K562 (cell line): Measurements from ENCODE around the gene DLGAP3. TPM values are rescaled to one million over a fixed set of nuclear protein-coding genes. Genes with fewer than 3 reads are reported as not detected.
A peak's percentile ranks its signal among the peaks of the same experiment; 100 is the strongest.

Experiments used
- KLF6 ChIP-seq: fragments of 250-450 bp; sonication (Bioruptor Pico); IDR thresholded peaks from 2 replicates; pipeline ENCODE4 v1.4.0; 2020; ENCODE audit warnings: mild to moderate bottlenecking, moderate library complexity, borderline replicate concordance
- NFIX ChIP-seq: fragments of 250-450 bp; sonication (Bioruptor Pico); IDR thresholded peaks from 2 replicates; pipeline ENCODE4 v1.4.0; 2020; ENCODE audit warnings: low read depth, mild to moderate bottlenecking, moderate library complexity
- RNF2 ChIP-seq: sonication (generic); IDR thresholded peaks from 2 replicates; pipeline ENCODE4 v1.6.1; 2016
- SP1 ChIP-seq: sonication (generic); formaldehyde crosslinking; IDR thresholded peaks from 2 replicates; pipeline ENCODE4 v1.8.1; 2022; ENCODE audit warnings: mild to moderate bottlenecking, missing genetic modification reagents
- ZBED1 ChIP-seq: IDR thresholded peaks from 2 replicates; pipeline ENCODE4 v1.6.1; 2014
- ZBTB1 ChIP-seq: sonication (generic); formaldehyde crosslinking; IDR thresholded peaks from 2 replicates; pipeline ENCODE4 v1.8.1; 2023; ENCODE audit warnings: missing genetic modification reagents, low read depth, mild to moderate bottlenecking, borderline replicate concordance
- ZKSCAN8 ChIP-seq: fragments of 200-800 bp; sonication (Bioruptor generic); IDR thresholded peaks from 2 replicates; pipeline ENCODE4 v1.6.1; 2016; ENCODE audit warnings: missing genetic modification characterization, missing compliant biosample characterization
- ZNF134 ChIP-seq: fragments of 250-450 bp; sonication (Bioruptor Pico); conservative IDR thresholded peaks from 2 replicates; pipeline ENCODE4 v1.4.0; 2020
- ZNF212 ChIP-seq: fragments of 450-650 bp; formaldehyde crosslinking; IDR thresholded peaks from 2 replicates; pipeline ENCODE4 v1.4.0; 2020; ENCODE audit warnings: mild to moderate bottlenecking
- ZNF384 ChIP-seq: IDR thresholded peaks from 2 replicates; pipeline ENCODE4 v1.6.1; 2012; ENCODE audit warnings: low read depth, low read length, improper control_type of control experiment
- polyA plus RNA-seq, 8 experiments: library from polyadenylated mRNA; depleted of rRNA in 4 of 8; stranded (reverse) in 5 of 8; unstranded in 3 of 8; fragments of >200 nt; fragmentation: Nextera tagmentation in 2 of 8; fragmentation: Illumina TruSeq in 1 of 8; extraction: Ambion mirVana in 2 of 8; extraction: Trizol in 1 of 8; gene quantifications; 2 replicates each; pipeline versions ENCODE4 v1.2.1 to v1.2.3, GENCODE V29; 2011 to 2014; ENCODE audit warnings: inconsistent platforms in 1 of 8, missing spikeins in 1 of 8
- total RNA-seq, 7 experiments: library from RNA; depleted of rRNA in 6 of 7; stranded (reverse); fragments of >200 nt in 6 of 7; fragmentation: Illumina TruSeq in 2 of 7; extraction: Trizol in 2 of 7; gene quantifications; 2 replicates each; pipeline versions ENCODE4 v1.2.1 to v1.2.3, GENCODE V29; 2011 to 2021; ENCODE audit warnings: low replicate concordance in 1 of 7
- TF ChIP-seq, protein P1 (sequence below), 3 experiments: fragments of 200-800 bp in 1 of 3; fragments of 250-450 bp in 1 of 3; fragments of 450-650 bp in 1 of 3; sonication (Bioruptor Pico) in 1 of 3; sonication (Bioruptor generic) in 1 of 3; formaldehyde crosslinking in 1 of 3; IDR thresholded peaks; 2 replicates each; pipeline versions ENCODE4 v1.6.1 to v1.8.0; 2016 to 2022; ENCODE audit warnings: mild to moderate bottlenecking in 2 of 3, missing genetic modification characterization in 2 of 3, missing compliant biosample characterization in 1 of 3, moderate library complexity in 1 of 3
- TF ChIP-seq, protein P2 (sequence below), 2 experiments: fragments of 450-650 bp in 1 of 2; sonication (generic) in 1 of 2; formaldehyde crosslinking in 1 of 2; IDR thresholded peaks; 2 replicates each; pipeline versions ENCODE4 v1.7.1 to v1.9.0; 2016 to 2022; ENCODE audit warnings: inconsistent platforms in 1 of 2, mild to moderate bottlenecking in 1 of 2, missing genetic modification reagents in 1 of 2
- TF ChIP-seq, protein P3 (sequence below), 2 experiments: fragments of 250-450 bp in 1 of 2; fragments of 450-650 bp in 1 of 2; sonication (Bioruptor Pico) in 1 of 2; IDR thresholded peaks; 2 replicates each; pipeline versions ENCODE4 v1.6.1 to v1.8.0; 2016 to 2021; ENCODE audit warnings: mild to moderate bottlenecking in 2 of 2, moderate library complexity in 2 of 2, missing compliant biosample characterization in 1 of 2, missing genetic modification characterization in 1 of 2

The DLGAP3 gene
- total and polyA plus RNA-seq, 9 of the 15 experiments (the other 6 are each of a cell fraction or from before 2014, with no cell fraction given): 0.01 to 0.16 (median 0.07) TPM; not detected in 6

DNA sequence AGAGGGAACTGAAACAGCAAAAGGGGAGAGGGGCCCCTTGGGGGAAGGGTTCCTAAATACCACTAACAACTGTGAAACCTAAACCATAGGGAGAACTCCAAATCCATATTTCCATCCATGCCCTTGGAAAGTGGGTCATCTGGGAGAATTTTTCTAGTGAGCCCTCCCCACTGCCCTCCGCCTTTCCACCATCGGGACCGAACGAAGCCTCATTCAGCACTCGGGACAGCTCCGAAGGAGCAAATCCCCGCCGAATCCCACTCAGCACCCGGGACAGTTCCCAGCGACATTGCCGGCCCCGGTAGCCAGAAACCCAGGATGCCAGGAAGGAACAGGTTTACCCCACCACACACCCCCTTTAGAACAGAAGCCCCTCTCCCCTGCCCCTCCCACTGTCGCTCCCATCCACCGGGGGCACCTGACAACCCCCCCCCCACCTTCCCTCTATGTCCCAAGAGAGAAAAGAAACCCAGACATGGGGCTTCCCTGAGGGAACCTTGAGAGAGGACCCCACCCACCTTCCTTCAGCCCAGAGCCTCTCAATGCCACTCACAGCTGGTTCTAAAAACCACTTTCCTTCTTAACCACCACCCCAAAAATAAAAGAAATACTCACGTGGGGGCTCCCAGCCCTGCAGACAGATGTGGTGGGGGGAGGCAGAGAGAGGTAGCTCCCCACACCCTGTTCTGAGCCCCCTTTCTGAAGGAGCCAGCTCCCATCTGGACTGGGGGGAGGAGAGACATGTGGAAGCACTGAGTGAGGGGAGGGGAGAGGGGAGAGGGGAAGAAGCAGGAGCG lies 4.5 kb downstream of the DLGAP3 start (continued):
- TF ChIP-seq, protein P1, sequence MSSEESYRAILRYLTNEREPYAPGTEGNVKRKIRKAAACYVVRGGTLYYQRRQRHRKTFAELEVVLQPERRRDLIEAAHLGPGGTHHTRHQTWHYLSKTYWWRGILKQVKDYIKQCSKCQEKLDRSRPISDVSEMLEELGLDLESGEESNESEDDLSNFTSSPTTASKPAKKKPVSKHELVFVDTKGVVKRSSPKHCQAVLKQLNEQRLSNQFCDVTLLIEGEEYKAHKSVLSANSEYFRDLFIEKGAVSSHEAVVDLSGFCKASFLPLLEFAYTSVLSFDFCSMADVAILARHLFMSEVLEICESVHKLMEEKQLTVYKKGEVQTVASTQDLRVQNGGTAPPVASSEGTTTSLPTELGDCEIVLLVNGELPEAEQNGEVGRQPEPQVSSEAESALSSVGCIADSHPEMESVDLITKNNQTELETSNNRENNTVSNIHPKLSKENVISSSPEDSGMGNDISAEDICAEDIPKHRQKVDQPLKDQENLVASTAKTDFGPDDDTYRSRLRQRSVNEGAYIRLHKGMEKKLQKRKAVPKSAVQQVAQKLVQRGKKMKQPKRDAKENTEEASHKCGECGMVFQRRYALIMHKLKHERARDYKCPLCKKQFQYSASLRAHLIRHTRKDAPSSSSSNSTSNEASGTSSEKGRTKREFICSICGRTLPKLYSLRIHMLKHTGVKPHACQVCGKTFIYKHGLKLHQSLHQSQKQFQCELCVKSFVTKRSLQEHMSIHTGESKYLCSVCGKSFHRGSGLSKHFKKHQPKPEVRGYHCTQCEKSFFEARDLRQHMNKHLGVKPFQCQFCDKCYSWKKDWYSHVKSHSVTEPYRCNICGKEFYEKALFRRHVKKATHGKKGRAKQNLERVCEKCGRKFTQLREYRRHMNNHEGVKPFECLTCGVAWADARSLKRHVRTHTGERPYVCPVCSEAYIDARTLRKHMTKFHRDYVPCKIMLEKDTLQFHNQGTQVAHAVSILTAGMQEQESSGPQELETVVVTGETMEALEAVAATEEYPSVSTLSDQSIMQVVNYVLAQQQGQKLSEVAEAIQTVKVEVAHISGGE (CRISPR knock-in tag; IDR thresholded peaks at IDR 0.05): peak in 1 of 3 experiments; percentile 76; a peak in 2 of 6 replicates
- TF ChIP-seq ZKSCAN8 (CRISPR knock-in tag): 0 out of 2 replicates have a peak, but pooled peaks have one; percentile 24
- TF ChIP-seq ZNF212 (CRISPR knock-in tag): no peak
- no peak for TF ChIP-seq ZBED1
- TF ChIP-seq NFIX: no peak
- TF ChIP-seq ZBTB1 (CRISPR knock-in tag): peak; percentile 91
- TF ChIP-seq, protein P2, sequence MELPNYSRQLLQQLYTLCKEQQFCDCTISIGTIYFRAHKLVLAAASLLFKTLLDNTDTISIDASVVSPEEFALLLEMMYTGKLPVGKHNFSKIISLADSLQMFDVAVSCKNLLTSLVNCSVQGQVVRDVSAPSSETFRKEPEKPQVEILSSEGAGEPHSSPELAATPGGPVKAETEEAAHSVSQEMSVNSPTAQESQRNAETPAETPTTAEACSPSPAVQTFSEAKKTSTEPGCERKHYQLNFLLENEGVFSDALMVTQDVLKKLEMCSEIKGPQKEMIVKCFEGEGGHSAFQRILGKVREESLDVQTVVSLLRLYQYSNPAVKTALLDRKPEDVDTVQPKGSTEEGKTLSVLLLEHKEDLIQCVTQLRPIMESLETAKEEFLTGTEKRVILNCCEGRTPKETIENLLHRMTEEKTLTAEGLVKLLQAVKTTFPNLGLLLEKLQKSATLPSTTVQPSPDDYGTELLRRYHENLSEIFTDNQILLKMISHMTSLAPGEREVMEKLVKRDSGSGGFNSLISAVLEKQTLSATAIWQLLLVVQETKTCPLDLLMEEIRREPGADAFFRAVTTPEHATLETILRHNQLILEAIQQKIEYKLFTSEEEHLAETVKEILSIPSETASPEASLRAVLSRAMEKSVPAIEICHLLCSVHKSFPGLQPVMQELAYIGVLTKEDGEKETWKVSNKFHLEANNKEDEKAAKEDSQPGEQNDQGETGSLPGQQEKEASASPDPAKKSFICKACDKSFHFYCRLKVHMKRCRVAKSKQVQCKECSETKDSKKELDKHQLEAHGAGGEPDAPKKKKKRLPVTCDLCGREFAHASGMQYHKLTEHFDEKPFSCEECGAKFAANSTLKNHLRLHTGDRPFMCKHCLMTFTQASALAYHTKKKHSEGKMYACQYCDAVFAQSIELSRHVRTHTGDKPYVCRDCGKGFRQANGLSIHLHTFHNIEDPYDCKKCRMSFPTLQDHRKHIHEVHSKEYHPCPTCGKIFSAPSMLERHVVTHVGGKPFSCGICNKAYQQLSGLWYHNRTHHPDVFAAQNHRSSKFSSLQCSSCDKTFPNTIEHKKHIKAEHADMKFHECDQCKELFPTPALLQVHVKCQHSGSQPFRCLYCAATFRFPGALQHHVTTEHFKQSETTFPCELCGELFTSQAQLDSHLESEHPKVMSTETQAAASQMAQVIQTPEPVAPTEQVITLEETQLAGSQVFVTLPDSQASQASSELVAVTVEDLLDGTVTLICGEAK (IDR thresholded peaks at IDR 0.05): peak; percentile 91
- TF ChIP-seq, protein P2 (CRISPR knock-in tag; IDR thresholded peaks at IDR 0.05): peak; percentile 77
- no peak for TF ChIP-seq ZNF384
- peak; percentile 49; the same call in 1 of the 2 replicates for TF ChIP-seq ZNF134 (CRISPR knock-in tag)
- TF ChIP-seq, protein P3, sequence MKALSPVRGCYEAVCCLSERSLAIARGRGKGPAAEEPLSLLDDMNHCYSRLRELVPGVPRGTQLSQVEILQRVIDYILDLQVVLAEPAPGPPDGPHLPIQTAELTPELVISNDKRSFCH (CRISPR knock-in tag; IDR thresholded peaks at IDR 0.05): no peak
- TF ChIP-seq, protein P3 (tag; IDR thresholded peaks at IDR 0.05): 0 out of 2 replicates have a peak, but pooled peaks have one; percentile 26
- no peak; the same call in 1 of the 2 replicates for TF ChIP-seq RNF2
- peak; percentile 50; the same call in 1 of the 2 replicates for TF ChIP-seq SP1 (CRISPR knock-in tag)
- peak; percentile 81; the same call in 1 of the 2 replicates for TF ChIP-seq KLF6
